Measurements from ENCODE around the gene ZNF483.
A peak's percentile ranks its signal among the peaks of the same experiment; 100 is the strongest.
"Not testable (repeated sequence)": the region's sequence is repeated elsewhere in the genome, so short reads cannot be mapped to it uniquely, and the experiment has no call there.

ZNF483 gene

DNA sequence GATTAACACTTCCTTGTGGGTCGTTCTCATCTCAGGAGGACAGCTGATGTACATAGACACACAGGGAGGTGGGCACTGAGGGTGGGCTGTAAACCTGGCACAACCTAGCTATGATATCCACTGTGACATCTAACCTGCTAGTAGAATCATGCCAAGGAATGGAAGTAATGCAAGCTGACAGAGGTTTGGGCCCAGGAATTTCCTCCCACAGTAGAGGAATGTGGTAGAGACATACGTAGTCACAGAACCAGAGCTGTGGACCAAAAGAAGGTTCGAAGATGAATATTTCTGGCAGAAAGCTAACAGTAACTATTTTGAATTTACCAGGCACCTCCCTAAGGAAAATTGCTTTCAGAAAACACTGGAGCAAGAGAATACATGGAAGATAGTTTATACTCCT, 90.9 kb downstream of the ZNF483 start:
- DNase-seq, result no peak

GRCh38 chr9:111617349-111617748, 92.4 kb downstream of the ZNF483 start:
- not testable (repeated sequence) for DNase-seq

DNA sequence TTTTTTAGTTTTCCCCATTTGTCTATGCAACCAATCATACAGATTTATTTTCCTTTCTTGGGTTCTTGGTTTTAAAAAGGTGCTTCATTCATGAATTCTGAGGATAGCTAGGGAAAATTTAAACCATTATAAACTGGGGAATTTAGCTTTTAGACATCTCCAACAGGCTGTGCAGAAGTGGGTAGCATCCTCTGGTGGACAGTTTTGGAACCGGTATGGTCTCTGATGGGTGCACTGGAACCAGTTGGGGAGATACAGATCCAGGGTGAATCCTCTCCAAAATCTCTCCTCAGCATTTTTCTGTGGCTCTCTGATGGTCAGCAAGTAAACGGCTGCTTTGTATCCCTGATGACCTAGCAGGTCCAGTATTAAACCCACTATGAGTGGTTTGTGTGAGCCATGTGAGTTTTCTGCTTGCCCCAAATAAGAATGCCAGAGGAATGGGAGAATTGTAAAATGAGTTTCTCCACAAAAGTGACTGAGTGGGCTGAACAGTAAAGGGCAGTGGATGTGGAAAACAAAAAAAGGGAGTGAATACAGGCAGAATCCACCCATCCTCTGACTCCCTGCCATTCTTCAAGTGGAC, 97.0 kb downstream of the ZNF483 start:
- DNase-seq, result peak; percentile 5

DNA sequence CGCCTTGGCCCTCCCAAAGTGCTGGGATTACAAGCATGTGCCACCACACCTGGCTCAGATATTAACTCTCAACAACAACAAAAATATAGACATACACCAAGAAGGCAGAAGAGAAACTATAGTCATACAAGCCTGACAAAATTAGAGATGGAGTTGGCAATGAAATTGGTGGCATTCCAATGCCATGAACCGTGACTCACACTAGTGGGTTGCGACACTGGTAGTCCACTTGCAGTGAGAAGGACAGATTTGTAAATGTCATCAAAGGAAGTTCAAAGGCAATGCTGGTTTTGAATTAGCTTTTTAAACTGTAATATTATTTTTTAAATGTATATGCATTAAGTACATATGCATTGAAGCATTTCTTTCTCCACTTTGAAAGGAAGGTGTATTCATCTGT, 97.6 kb downstream of the ZNF483 start:
- no peak for DNase-seq

Measured in NCI-H1694 (cell line).